ENCODE results near the gene ROR1.
"Not testable (repeated sequence)": the region's sequence is repeated elsewhere in the genome, so short reads cannot be mapped to it uniquely, and the experiment has no call there.

Gene ROR1

DNA sequence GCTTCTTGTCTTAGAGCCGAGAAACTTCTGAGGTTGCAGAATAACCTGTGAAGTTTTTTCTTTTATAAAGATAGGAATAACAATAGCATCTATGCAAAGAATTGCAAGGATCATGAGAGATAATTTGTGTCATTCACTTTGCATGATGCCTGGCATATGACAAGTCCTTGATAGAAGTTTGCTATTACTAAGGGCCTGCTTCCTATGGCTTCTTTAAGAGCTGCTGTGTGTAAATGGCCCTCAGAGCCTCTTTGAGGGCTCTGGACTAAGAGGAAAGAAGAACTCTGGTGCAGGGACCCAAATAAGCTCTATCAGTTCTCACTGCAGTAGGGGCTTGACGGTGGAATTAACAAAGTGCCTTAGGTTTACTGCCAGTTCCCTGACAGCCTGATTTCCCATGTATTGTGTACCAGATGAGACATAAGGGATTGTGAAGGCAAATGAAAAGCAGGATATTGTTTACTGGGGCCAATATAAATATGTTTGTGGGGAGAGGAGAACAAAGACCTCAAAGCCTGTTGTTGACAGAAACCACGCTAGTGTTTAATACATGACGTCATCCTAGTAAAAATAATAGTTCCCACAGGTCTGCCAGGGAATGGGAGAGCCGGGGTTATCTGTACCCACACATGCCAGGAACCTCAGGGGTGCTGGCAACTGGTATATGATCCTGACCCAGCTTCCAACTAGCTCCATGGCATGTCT lies 298.4 kb downstream of the ROR1 start:
- DNase-seq: no peak

- no peak for DNase-seq
These were observed 299.9 kb downstream of the ROR1 start for GRCh38 chr1:64073705-64074104.

DNA sequence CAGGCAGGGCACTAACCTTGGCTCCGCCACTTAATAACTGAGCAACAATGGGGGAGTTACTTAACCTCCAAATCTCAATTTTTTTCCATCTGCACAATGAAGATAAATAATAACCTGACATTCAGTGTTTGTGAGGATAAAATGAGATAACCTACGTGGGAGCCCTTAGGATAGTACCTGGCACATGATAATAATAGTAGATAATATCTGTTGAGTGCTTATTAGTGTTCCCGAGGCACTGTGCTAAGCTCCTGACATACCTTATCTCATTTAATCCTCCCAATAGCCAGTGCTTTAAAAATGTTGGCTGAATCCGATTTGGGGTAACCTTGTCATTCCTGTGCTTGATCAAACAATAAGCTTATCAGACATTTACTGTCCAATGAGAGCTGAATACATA lies 300.9 kb downstream of the ROR1 start:
- DNase-seq: no peak

DNA sequence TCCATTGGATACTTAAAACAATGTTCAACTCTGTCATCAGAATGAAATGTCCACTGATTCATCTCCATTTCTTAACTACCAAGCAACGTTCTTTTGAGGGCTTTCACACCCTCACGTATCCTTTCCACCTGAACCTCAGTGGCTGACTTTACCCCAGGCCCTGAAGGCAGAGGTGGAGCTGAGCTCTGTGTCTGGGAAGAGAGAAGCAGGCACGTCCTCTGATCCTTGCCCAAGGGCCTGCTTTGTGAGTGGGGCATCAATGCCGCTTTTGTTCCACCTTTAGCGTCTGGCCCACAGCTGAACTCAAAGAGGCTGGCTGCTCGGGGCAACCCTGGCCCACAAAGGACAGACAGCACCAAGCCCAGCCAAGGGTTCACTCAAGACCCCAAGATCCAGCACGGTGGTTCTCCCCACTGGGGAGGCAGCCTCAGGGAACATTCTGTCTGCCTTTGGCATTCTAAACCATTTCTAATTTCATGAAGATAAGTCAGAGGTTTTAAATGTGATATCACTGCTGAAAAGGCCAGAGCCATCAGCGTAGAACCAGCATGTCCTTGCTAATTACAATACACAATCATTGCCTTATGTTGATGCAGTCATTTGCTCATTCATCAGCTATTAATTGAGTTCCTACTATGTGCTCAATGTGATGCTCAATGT lies 303.6 kb downstream of the ROR1 start:
- no peak for DNase-seq

DNA sequence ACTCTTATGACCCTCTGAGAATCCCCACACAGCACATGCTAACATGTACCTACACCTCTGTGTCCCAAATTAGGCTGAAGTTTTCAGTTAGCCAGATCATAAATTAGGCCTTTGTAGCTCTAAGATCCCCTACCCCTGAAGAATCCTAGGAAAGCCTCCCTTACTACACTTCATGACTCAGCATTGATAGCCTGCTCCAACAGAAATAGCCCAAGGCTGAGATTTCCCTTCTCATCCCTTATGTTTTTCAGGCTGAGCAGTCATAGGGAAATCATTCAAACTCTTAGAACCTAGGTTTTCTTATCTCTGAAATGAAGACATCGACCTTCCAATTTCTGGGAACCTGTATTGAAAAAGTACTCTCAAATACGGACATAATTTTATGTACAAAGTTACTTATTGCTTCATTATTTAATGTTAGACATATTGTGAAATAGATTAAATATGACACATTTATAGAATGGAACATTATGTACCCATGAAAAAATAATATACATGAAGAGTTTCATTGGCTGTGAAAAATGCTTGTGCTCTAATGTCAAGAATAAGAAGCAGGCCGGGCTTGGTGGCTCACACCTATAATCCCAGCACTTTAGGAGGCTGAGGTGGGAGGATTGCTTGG lies 307.2 kb downstream of the ROR1 start:
- no peak for DNase-seq

DNA sequence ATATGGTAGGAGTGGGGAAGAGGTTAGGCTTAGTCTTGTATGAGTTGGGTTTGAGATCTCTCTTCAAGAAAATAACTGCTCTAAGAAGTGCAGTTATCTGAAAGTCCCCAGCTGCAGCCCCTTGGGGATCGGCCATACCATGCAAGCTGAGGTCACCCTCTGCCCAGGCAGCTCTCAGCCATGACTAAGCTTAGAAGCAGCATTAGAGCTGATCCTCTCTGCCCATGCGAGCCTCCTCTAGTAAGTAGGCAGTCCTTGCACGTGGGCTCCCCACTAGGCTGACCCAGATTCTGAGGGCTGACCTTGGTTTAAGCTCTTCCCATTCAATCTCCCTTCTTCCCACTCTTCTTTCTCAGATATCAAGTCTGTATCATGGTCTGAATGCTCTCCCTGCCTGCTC lies 308.6 kb downstream of the ROR1 start:
- no peak for DNase-seq

GRCh38 chr1:64084451-64084850 lies 310.6 kb downstream of the ROR1 start:
- no peak for DNase-seq

GRCh38 chr1:64087768-64088167 lies 314.0 kb downstream of the ROR1 start:
- no peak for DNase-seq

GRCh38 chr1:64090436-64090835 lies 316.6 kb downstream of the ROR1 start:
- DNase-seq: no peak

- no peak for DNase-seq
These were observed 319.1 kb downstream of the ROR1 start for GRCh38 chr1:64092851-64093371.

DNA sequence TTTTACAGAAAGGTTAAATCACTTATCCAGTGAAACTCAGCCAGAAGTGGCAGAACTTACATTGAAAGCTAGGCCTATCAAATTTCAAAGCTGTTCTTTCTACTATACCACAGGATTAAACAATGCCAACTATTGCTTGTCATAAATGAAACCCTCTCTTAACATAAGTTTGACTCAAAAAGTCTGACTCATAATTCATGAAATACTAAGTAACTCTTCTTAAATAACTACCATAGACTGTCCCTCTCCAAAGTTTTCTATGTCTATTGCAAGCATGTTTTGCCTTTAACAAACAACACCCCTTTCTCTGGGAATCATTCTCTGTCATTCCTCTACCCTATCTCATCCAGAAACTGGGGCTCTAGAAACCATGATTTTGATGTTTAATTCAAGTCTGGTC lies 320.1 kb downstream of the ROR1 start:
- no peak for DNase-seq

DNA sequence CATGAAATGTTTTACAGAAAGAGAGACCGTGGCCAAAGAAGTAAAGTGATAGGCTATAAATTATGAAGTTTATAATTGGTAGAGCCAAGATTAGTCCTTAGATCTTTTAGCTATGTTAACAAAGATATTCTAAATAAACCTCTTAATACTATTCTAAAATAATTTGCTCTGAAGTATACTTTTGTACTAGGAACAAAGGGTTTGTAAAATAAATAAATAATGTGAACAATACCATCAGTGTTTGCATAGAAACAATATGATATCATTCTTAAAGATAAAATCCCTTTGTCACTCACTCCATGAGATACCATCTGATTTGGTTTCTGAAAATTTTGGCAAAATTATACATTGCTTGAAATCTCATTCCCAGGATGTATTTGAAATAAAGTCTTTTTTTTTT lies 322.0 kb downstream of the ROR1 start:
- no peak for DNase-seq

DNA sequence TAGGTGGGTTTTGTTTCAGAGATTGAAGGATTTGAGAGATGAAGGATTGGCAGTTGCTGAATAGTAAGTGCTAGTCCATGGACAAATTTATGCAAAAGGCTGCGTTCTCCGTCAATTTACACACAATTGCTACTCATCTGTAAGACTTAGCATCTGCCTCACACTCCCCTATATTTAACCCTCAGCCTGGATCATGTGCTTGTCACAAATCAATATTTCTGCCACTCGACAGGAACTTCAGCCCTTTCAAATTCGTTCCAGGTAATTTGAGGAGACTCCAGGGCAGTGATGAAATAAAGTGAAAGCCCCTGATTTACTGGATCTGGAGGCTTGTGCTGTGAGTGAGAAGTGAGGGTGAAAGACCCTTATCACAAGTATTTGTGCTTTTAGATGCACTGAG lies 324.0 kb downstream of the ROR1 start:
- no peak for DNase-seq

DNA sequence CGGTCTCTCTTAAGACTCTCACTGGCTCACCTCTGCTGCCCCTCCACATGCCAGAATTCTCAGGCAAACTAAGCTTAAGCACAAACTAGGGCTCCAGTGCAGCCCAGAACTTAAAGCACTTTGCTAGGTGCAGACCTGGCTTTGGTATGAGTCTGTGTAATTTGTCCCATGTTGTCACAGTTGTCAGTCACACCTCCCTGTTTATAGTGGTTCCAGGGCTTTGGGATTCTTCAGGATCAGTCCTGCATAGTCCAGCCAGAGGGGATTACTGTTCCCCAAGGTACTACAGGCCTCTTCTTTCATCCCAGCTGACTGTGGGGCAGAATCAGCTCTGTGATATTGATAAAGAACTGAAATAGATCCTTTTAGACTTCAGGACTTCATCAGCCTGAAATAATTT lies 324.6 kb downstream of the ROR1 start:
- no peak for DNase-seq

DNA sequence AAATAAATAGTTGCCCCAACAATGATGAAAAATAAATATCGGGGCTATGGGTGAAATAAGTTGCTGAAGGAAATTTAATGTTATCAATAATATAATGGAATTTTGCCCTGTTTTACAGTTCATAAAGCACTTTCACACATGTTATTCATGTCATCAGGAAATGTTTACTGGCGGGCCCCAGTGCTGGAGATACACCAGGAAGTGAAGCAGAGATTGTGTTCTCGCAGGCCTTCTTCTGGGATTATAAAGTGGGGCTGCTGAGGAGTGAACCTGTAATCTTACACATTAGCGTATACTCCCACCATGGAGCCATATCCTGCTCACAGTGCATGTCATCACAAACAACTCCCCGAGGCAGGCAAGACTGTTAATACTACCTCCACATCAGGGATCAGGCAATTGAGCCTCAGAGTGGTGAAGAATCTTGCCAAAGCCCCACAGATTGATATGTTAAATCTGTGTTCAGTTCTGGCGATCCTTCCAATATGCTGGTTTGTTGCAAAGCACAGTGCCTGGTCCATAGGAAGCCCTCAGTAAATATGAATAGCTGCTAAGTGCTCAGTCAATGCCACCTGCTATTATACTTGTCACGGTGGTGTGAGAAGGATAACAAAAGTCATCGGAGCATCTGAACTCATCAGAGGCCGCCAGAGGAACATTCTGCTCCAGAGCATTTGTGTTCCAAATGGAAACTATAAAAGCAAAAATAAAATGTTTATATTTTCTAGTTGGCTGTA lies 325.2 kb downstream of the ROR1 start:
- DNase-seq: no peak

DNA sequence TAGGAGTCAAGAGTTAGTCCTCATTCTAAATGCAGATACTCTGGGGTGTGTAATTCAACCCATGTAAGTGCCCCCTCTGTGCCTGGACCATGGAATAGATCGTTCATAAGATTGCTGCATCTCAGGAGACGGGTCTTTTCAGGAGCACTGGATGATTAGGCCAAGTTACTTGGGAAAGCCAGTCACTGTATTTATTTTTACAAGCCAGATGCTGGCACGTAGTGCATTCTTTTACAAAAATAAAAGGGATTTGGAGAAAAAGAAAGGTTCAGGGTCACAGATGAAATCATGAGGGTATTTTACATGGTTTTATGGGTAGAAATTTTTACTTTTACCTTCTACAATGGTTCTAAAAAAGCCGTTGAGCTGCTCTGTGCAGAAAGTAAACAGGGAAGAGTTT lies 327.0 kb downstream of the ROR1 start:
- no peak for DNase-seq

DNA sequence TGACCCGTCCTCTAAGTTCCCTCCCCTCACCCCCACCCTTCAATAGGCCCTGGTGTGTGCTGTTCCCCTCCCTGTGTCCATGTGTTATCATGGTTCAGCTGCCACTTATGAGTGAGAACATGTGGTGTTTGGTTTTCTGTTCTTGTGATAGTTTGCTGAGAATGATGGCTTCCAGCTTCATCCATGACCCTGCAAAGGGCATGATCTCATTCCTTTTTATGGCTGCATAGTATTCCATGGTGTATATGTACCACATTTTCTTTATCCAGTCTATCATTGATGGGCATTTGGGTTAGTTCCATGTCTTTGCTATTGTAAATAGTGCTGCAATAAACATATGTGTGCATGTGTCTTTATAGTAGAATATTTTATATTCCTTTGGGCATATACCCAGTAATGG lies 330.8 kb downstream of the ROR1 start:
- DNase-seq: not testable (repeated sequence)

- DNase-seq: no peak
These were observed 333.3 kb downstream of the ROR1 start for GRCh38 chr1:64107118-64107519.

DNA sequence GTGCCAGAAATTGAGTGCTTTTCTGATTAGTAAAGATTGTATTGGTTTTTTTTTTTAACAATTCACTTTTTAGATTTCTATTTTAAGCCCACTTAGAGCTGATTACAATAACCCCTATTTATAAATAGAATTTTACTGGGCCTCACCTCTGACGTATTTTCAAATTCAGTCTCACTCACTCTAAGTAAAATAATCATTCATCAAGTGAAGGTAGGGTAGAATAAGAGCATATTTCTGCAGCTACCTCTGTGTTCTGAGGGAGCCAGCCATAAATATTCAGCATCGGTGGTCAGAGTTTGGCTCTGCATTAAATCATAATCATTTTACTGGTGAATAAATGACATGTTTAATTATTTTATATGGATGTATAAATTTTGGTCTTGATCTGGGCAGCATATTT lies 333.8 kb downstream of the ROR1 start:
- DNase-seq: no peak

DNA sequence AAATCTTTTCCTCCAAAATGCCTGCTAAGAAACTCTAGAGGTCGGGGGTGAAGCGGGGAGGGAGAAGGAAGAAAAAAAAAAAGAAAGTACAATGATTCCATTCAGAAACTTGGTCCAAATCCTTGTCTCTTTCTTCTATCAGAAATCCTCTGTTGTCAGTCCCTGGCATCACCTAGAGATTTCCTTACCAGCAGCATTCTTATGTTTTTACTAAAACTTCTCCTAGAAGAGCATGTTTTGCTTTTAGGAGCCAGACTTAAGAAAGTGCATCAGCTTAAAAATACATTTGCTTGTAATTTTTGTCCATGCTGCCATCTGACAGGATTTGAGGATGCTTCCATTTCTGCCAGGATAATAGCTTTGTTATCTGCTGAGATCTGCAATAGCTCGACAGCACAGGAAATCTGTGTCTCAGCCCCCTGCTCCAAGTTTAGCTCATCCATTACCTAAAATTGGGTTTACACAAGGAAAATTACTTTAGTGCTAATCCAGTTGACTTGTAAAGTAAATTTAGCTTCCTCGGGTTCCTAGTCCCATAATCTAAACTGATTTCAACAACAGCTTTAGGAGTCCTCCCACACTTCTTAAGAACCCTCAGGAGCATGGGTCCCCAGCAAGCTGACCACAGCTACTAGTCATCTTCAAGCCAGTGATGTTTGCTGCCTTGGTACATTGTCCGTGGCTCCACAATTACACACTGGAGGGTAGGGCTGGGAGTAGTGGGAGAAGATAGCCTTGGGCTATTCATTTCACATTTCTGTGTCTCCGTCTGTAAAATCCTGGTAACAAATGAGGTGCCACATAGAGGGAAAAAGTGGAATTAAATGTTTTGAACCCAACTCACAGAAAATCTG lies 337.3 kb downstream of the ROR1 start:
- no peak for DNase-seq

- no peak for DNase-seq
These were observed 338.0 kb downstream of the ROR1 start for GRCh38 chr1:64111787-64112186.

GRCh38 chr1:64112281-64112680 lies 338.5 kb downstream of the ROR1 start:
- DNase-seq: no peak
